Islet of Langerhans (tissue), 1 donor: ENCODE measurements around the gene RHOD.

Experiments used
- FAIRE-seq: peaks from one replicate; lab custom pipeline; 2011; peaks lifted over from hg19 to GRCh38; lab: Jason Lieb, UNC

The RHOD gene

DNA sequence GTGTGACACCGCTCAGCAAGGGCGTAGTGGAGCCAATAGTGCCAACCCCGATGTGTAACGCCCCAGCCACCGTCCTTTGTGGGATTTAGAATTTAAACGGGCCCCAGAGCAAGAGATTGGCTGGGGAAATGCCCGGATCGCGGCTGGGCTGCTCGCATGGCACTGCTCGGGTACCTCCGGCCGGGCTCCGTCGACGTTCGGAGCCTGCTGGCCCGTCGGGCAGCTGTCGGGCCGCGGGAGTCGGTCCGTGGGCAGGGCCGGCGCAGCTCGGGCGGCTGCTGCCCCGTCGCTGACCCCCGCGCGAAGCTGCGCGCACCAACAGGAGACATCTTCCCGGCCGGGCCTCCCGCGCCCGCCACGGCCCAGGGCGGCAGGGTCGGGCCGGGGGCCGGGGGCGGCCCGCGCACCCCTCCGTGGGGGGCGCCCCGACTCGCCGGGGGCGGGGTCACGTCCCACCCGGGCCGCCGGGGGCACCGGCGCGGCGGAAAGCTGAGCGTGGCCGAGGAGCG is 61.1 kb downstream of the RHOD start:
- no peak for FAIRE-seq

DNA sequence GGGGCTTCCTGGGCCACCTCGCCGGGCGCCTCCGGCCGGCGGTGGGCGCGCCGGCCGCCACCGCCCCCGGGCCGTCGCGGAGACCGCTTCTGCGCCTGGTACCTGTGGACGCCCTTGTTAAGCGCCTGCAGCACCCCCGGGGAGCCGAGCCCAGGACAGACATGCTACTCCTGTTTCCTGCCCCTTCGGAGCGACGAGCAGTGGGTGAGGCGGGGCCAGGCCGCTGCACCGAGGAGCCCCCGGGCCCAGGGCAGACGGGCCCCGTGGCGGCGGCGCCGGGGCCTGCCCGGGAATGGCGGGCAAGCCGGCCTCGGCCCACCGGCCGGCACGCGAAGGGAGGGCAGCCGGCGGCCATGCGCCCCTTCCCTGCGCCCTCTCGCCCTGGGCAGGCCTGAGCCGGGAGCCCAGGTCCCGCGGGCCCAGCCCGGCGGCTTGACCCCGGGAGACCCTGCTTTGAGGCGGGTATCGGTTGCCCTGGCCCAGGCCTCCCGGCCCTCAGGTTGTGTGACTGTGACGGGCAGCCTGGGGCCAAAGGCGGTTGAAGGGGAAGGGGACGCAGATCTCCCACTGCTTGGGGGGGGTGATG is 61.6 kb downstream of the RHOD start:
- FAIRE-seq: no peak

DNA sequence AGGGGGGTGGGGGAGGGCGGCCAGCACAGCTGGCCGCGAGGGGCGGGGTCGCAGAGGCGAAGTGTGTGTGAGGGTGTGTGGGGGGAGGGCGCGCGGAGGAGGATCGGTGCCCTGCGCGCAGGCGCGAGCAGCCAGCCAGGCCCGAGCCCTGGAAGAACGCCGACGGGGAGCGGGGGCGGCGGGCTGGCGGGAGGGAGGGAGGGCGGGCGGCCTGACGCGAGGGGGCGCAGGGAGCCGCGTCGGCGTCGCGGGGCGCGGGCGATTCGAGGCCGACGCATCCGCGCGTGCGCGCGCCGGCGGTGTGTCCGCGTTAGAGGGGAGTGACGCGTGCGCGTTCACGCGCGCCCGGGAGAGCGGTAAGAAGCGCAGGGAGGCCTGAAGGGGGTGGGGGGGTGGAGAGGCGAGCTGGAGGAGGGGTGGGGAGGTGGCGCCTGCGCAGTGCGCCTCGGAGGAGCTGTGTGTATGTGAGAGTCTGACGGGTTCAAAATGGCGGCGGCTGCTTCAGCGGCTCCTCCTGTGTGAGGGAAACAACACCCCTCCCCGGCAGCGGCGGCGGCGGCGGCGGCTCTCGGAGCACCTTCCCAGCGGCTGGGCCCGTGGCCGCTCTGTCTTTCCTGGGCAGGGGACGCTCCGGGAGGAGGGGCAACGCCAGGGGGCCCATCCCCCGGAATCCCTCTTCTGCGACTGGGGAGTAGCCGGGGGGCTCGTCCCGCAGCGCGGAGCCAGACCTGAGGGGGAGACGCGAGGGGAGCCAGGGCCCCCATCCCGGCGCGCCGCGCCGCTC is 62.3 kb downstream of the RHOD start, which contains the start of gene KDM2A:
Gene KDM2A, plus strand, starts transcription at position 463 of the 784 bp plus-strand sequence. CDS start 2,054 bp downstream, outside the sequence.
- FAIRE-seq: no peak

DNA sequence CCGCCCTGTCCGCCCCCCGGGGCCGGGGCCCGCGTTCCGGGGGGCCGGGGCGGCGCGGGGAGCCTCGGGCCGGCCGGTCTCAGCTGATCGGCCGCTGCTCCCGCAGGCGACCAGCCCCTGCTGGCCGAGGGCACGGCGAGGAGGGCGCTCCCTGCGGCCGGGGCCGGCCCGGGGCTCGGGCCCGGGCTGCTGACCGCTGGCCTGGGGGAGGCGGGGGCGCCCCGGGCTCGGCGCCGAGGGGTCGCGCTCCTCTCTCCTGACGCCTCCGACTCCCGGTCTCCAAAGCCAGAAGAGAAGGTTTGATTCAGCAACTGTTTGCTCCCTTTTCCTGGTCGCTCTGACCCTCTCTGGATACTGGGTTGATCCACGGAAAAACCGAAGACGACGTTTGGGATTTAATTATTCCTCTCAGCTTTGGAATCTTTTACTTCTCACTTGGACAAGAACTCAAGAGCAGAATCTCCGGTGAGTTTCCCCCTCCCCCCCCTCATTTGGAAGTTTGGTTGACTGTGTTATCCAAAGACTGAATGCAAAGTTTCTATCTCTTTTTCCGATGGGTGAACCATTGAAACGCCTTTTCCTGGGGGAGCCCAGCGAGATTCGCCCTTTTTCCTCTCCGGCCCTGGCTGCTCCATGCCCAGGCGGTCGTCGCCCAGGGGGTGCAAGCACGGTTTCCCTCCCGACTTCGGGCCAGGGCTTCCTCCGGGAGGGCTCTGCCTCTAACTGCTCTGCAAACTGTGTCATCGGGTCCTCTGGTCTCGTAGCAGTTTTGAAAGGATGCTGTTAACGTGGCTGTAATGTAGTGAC is 63.1 kb downstream of the RHOD start:
- FAIRE-seq: no peak

DNA sequence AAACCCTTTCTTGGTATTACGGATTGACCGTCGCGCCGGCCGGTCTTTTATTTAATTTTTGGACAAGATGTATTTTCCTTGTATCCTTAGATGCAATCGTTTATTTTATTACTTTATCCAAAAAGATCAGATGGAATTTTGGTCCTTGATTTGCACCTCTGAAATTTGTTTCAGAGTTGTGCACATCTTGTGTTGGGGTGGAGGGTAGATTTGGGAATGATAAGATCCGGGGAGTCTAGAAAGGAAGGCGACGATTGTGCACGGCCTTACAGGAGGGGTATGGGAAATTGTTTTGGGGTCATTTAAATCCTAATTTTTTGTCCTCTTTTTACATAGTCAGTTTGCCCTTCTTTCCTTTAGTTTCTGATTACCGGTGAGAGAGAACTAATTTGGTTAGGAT is 63.8 kb downstream of the RHOD start:
- no peak for FAIRE-seq

DNA sequence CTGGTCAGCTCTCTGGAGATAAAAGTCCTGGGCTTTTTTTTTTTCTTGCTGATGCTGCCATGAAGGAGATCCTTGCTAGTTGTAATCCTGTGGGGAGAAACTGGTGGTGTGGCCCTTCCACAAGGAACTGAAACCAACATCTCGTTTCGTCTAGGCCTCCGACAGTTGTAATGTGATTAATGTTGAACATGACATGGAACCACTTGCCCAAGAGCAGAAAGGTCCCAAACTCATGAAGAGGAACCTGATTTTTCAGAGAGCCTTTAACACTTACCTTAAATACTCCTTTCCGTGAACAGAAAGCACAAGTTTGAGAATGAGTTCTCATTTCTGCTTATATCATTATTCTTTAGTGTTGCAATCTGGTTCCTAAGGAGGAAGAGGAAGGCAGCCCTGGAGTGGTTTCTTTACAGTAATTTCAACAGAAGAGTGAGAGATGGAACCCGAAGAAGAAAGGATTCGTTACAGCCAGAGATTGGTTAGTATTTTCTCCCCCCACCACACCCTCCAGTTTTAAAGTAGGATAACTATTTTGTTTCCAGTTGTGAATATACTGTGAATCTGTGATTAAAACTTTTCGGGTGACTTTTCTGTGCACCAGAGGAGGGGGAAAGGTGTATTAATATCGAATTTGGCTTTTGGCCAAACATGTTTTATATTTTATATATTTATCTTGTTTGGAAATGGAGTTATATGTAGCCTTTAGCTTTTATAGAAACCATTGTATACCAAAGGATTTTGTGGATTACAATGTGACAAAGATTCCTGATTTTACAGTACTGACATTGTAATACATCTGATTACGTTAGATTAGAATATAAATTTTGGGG is 64.4 kb downstream of the RHOD start:
- no peak for FAIRE-seq
